H9 (cell line): ENCODE data around the gene ARCN1. TPM values are rescaled to one million over a fixed set of nuclear protein-coding genes. Genes with fewer than 3 reads are reported as not detected.

Experiments
- DNase-seq: peaks from one replicate; pipeline ENCODE4 v3.0.0-alpha.2; 2017
- H2AFZ ChIP-seq: one replicate; pipeline ENCODE4 v1.6.1; 2013; ENCODE audit warnings: mild to moderate bottlenecking, low read length, control low read depth, moderate library complexity
- H2AK5ac ChIP-seq: 2 replicates; pipeline ENCODE4 v1.6.1; 2013; ENCODE audit warnings: low read length, control low read depth, mixed read lengths; ENCODE audit not compliant: insufficient read length
- H2BK120ac ChIP-seq: one replicate; pipeline ENCODE4 v1.6.1; 2013; ENCODE audit warnings: low read depth, mild to moderate bottlenecking, low read length, control low read depth, inconsistent platforms; ENCODE audit not compliant: poor library complexity, severe bottlenecking
- H2BK12ac ChIP-seq: 2 replicates; pipeline ENCODE4 v1.6.1; 2013; ENCODE audit warnings: low read length, control low read depth, mixed read lengths, low read depth; ENCODE audit not compliant: insufficient read length
- H2BK15ac ChIP-seq: 2 replicates; pipeline ENCODE4 v1.6.1; 2013; ENCODE audit warnings: low read depth, low read length, control low read depth
- H2BK20ac ChIP-seq: one replicate; pipeline ENCODE4 v1.6.1; 2013; ENCODE audit warnings: low read depth, mild to moderate bottlenecking, low read length, control low read depth, inconsistent platforms; ENCODE audit not compliant: poor library complexity, severe bottlenecking
- H2BK5ac ChIP-seq: 2 replicates; pipeline ENCODE4 v1.6.1; 2013; ENCODE audit warnings: low read length, control low read depth, mixed read lengths; ENCODE audit not compliant: insufficient read length
- H3K14ac ChIP-seq: 2 replicates; pipeline ENCODE4 v1.6.1; 2013; ENCODE audit warnings: low read length, control low read depth; ENCODE audit not compliant: insufficient read depth
- H3K18ac ChIP-seq: 2 replicates; pipeline ENCODE4 v1.6.1; 2013; ENCODE audit warnings: low read depth, mild to moderate bottlenecking, mixed read lengths, low read length, control low read depth; ENCODE audit not compliant: insufficient read length
- H3K23ac ChIP-seq: 2 replicates; pipeline ENCODE4 v1.6.1; 2013; ENCODE audit warnings: low read length, control low read depth, mixed read lengths, low read depth; ENCODE audit not compliant: insufficient read length
- H3K23me2 ChIP-seq: 2 replicates; pipeline ENCODE4 v1.6.1; 2013; ENCODE audit warnings: low read depth, mild to moderate bottlenecking, mixed read lengths, low read length, control low read depth; ENCODE audit not compliant: insufficient read length, poor library complexity, severe bottlenecking
- H3K27ac ChIP-seq: 2 replicates; pipeline ENCODE4 v1.5.1; 2013; ENCODE audit warnings: low read length, control low read depth, mixed read lengths, low read depth; ENCODE audit not compliant: insufficient read length
- H3K27me3 ChIP-seq: 2 replicates; pipeline ENCODE4 v1.6.1; 2013; ENCODE audit warnings: low read length, control low read depth, inconsistent platforms; ENCODE audit not compliant: insufficient read depth
- H3K4ac ChIP-seq: 2 replicates; pipeline ENCODE4 v1.6.1; 2013; ENCODE audit warnings: low read depth, mild to moderate bottlenecking, control low read depth, inconsistent platforms, low read length, moderate library complexity
- H3K4me1 ChIP-seq: 2 replicates; pipeline ENCODE4 v1.6.1; 2013; ENCODE audit warnings: low read length, control low read depth, inconsistent platforms; ENCODE audit not compliant: insufficient read depth
- H3K4me2 ChIP-seq: 2 replicates; pipeline ENCODE4 v1.6.1; 2013; ENCODE audit warnings: low read length, control low read depth, mixed read lengths; ENCODE audit not compliant: insufficient read length, insufficient read depth
- H3K56ac ChIP-seq: 2 replicates; pipeline ENCODE4 v1.6.1; 2013; ENCODE audit warnings: low read depth, mild to moderate bottlenecking, mixed read lengths, low read length, control low read depth; ENCODE audit not compliant: insufficient read length
- H3K79me1 ChIP-seq: 2 replicates; pipeline ENCODE4 v1.6.1; 2013; ENCODE audit warnings: low read depth, mild to moderate bottlenecking, moderate library complexity, low read length, control low read depth, inconsistent platforms; ENCODE audit not compliant: insufficient read depth, poor library complexity, severe bottlenecking
- H3K79me2 ChIP-seq: 2 replicates; pipeline ENCODE4 v1.6.1; 2013; ENCODE audit warnings: low read length, control low read depth, inconsistent platforms; ENCODE audit not compliant: insufficient read depth
- H3K9ac ChIP-seq: 2 replicates; pipeline ENCODE4 v1.6.1; 2013; ENCODE audit warnings: low read length, control low read depth, mixed read lengths; ENCODE audit not compliant: insufficient read length; ENCODE audit errors: extremely low read depth
- H3K9me3 ChIP-seq: one replicate; pipeline ENCODE4 v1.6.1; 2013; ENCODE audit warnings: low read depth, low read length, inconsistent platforms; ENCODE audit not compliant: control insufficient read depth
- H3T11ph ChIP-seq: one replicate; pipeline ENCODE4 v1.6.1; 2013; ENCODE audit warnings: mild to moderate bottlenecking, low read length, control low read depth, inconsistent platforms
- H4K20me1 ChIP-seq: one replicate; pipeline ENCODE4 v1.6.1; 2013; ENCODE audit not compliant: control insufficient read depth, insufficient read length, insufficient read depth
- H4K5ac ChIP-seq: 2 replicates; pipeline ENCODE4 v1.6.1; 2013; ENCODE audit warnings: low read depth, mild to moderate bottlenecking, mixed read lengths, low read length, control low read depth; ENCODE audit not compliant: insufficient read length
- H4K8ac ChIP-seq: replicated peaks from 2 replicates; pipeline ENCODE4 v1.6.1; 2013; ENCODE audit warnings: low read length, control low read depth, mixed read lengths, low read depth; ENCODE audit not compliant: insufficient read length
- H4K91ac ChIP-seq: 2 replicates; pipeline ENCODE4 v1.6.1; 2013; ENCODE audit warnings: low read depth, mild to moderate bottlenecking, moderate library complexity, mixed read lengths, low read length, control low read depth; ENCODE audit not compliant: insufficient read length
- H3K27ac Mint-ChIP-seq, 3 experiments: 2 replicates in 2 of 3; 3 replicates in 1 of 3; pipeline ENCODE4 v1.8.0; 2020 to 2021; ENCODE audit warnings: mixed read lengths in 3 of 3, mild to moderate bottlenecking in 1 of 3, moderate library complexity in 1 of 3
- H3K27me3 Mint-ChIP-seq: 2 replicates; pipeline ENCODE4 v1.8.0; 2021; ENCODE audit warnings: low read depth, mild to moderate bottlenecking, moderate library complexity, mixed read lengths
- H3K36me3 Mint-ChIP-seq, 3 experiments: 2 replicates in 2 of 3; 3 replicates in 1 of 3; pipeline ENCODE4 v1.8.0; 2020 to 2021; ENCODE audit warnings: low read depth in 3 of 3, mixed read lengths in 3 of 3; ENCODE audit not compliant: insufficient read depth in 1 of 3
- H3K4me1 Mint-ChIP-seq, 2 experiments: 2 replicates each; pipeline ENCODE4 v1.8.0; 2020; ENCODE audit warnings: mixed read lengths in 2 of 2
- H3K4me3 Mint-ChIP-seq, 2 experiments: 2 replicates in 1 of 2; 3 replicates in 1 of 2; pipeline ENCODE4 v1.8.0; 2020 to 2021; ENCODE audit warnings: mild to moderate bottlenecking in 2 of 2, mixed read lengths in 2 of 2, moderate library complexity in 1 of 2
- H3K9me3 Mint-ChIP-seq, 2 experiments: 2 replicates in 1 of 2; 3 replicates in 1 of 2; pipeline ENCODE4 v1.8.0; 2020; ENCODE audit warnings: mild to moderate bottlenecking in 2 of 2, mixed read lengths in 2 of 2, moderate library complexity in 1 of 2
- WGBS: extraction: QIAGEN DNeasy Blood & Tissue Kit; methylation state at CpG from one replicate; pipeline ENCODE4 v1.1.7; 2013; ENCODE audit warnings: missing lambda C conversion rate, low lambda C conversion rate, mixed read lengths; ENCODE audit not compliant: insufficient read length; ENCODE audit errors: extremely low coverage; 5-methylcytosine and 5-hydroxymethylcytosine counted together
- total RNA-seq: library from RNA; stranded (reverse); gene quantifications from 2 replicates; pipeline ENCODE4 v1.2.1, GENCODE V29; 2021
- TF ChIP-seq, protein P1 (sequence below): fragments of 200-600 bp; sonication (generic); conservative IDR thresholded peaks from 3 replicates; pipeline ENCODE4 v1.8.0; 2021; ENCODE audit warnings: antibody characterized with exemption, mild to moderate bottlenecking

Gene ARCN1
- total RNA-seq, 1 experiment from 2014 or later: 152 TPM

DNA sequence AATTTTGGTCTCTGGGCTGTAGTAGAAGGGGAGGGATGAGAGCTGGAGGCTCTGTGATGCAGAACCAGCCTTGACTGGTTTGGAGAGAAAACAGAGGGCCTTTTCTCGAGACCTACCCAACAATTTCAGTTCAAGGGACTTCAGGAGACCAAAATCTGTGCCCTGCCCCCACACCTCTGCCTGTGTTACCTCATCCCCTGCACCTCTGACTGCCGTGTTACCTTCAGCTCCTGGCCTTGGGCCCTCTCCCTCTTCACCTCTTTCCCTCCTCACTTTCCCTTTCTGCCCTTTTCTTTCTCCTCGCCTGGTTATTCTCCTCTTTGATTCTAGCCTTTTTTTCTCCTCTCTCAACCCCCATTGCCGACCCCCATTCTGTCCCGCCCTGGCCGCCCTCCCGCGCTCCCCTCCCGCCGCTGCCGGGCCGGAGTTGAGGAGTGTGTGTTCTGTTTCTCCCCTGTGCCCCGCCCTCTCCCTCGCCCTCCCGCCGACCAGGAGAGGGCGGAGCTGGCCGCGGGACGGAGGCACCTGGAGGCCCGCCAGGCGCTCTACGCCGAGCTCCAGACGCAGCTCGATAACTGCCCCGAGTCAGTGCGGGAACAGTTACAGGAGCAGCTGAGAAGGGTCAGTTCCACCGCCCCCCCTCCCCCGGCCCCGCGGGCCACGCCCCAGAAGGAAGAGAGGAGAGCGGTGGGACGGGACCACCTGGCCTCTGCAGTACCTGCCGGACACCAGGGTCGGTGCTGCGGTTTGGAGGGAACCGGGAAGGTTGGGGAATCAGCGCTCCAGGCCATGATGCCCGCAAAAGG is 62.4 kb downstream of the ARCN1 start:
- H2AFZ ChIP-seq: no peak overlapping the region

More for the DNA sequence above, 62.4 kb downstream of the ARCN1 start:
- Histone ChIP-seq H3K27me3 (no peaks in the 10 kb centered on the region), H3K9me3 (no peaks in the 10 kb centered on the region), H4K20me1 (no peaks in the 10 kb centered on the region), H3K4ac (no peak overlapping the region), H3K14ac (peak overlapping the region; percentile 85; the same call in 1 of the 2 replicates), H2BK15ac (no peak overlapping the region), H2BK5ac (no peak overlapping the region), H2BK12ac (no peak overlapping the region), H2BK20ac (no peak overlapping the region), H3K18ac (peak overlapping the region; percentile 49), H3K79me2 (no peaks in the 10 kb centered on the region), H4K5ac (no peak overlapping the region), H2AK5ac (no peak overlapping the region), H3K79me1 (no peaks in the 10 kb centered on the region), H3K23me2 (peaks cover 3% of the 10 kb centered on the region), H3K23ac (no peak overlapping the region), H4K8ac (no peak overlapping the region), H3T11ph (no peak overlapping the region), H2BK120ac (no peak overlapping the region), H3K56ac (no peak overlapping the region), H4K91ac (no peak overlapping the region), H3K9ac (peak overlapping the region; percentile 53), H3K4me2 (peak overlapping the region; percentile 59), H3K27ac (peak overlapping the region; percentile 32), H3K4me1 (peaks cover 12% of the 10 kb centered on the region; the same call in 1 of the 2 replicates)
- Mint-ChIP-seq H3K4me1 (peaks cover 24 to 37% of the 10 kb centered on the region in 2 experiments), H3K27me3 (no peaks in the 10 kb centered on the region), H3K27ac (peak overlapping the region; percentile 94 to 99 (median 98); a peak in 6 of 7 replicates), H3K36me3 (peaks cover 34 to 54% (median 52%) of the 10 kb centered on the region in 3 experiments), H3K4me3 (peak overlapping the region; percentile 67 to 79), H3K9me3 (no peaks in the 10 kb centered on the region)
- DNase-seq: peak; percentile 95
- no CpG with 5 or more reads among the region's 41 CpGs for WGBS
- TF ChIP-seq, protein P1, sequence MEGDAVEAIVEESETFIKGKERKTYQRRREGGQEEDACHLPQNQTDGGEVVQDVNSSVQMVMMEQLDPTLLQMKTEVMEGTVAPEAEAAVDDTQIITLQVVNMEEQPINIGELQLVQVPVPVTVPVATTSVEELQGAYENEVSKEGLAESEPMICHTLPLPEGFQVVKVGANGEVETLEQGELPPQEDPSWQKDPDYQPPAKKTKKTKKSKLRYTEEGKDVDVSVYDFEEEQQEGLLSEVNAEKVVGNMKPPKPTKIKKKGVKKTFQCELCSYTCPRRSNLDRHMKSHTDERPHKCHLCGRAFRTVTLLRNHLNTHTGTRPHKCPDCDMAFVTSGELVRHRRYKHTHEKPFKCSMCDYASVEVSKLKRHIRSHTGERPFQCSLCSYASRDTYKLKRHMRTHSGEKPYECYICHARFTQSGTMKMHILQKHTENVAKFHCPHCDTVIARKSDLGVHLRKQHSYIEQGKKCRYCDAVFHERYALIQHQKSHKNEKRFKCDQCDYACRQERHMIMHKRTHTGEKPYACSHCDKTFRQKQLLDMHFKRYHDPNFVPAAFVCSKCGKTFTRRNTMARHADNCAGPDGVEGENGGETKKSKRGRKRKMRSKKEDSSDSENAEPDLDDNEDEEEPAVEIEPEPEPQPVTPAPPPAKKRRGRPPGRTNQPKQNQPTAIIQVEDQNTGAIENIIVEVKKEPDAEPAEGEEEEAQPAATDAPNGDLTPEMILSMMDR: peak; percentile 51
